GM12864 (cell line): ENCODE data around the gene IREB2.
"Not testable (repeated sequence)": the region's sequence is repeated elsewhere in the genome, so short reads cannot be mapped to it uniquely, and the experiment has no call there.

Experiments
- DNase-seq: peaks from one replicate; pipeline ENCODE4 v3.0.0-alpha.2; 2011; ENCODE audit warnings: low read depth
- H3K4me3 ChIP-seq: 2 replicates; pipeline ENCODE4 v1.5.1; 2011; ENCODE audit warnings: mild to moderate bottlenecking, low read depth, low read length, control low read depth
- TF ChIP-seq, protein P1 (sequence below): IDR thresholded peaks from 2 replicates; pipeline ENCODE4 v1.5.1; 2011; ENCODE audit warnings: low read depth, mild to moderate bottlenecking, moderate library complexity, low read length, control low read depth, inconsistent platforms; ENCODE audit errors: missing control alignments

IREB2 gene

DNA sequence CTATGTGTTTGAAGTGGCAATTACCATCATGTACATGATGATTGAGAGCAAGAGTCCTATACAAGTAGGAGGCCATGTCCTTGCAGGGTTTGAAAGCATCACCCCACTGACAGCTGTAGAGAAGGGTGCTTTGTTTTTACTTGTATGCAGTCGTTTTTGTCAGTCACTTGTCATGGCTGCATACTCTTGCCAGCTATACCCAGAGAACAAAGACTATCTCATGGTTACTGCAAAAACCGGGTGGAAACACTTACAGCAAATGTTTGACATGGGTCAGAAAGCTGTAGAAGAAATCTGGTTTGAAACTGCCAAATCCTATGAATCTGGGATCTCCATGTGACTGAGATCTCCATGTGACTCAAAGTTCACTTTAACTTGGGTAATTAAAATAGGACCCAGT is 95.3 kb downstream of the IREB2 start:
- TF ChIP-seq, protein P1, sequence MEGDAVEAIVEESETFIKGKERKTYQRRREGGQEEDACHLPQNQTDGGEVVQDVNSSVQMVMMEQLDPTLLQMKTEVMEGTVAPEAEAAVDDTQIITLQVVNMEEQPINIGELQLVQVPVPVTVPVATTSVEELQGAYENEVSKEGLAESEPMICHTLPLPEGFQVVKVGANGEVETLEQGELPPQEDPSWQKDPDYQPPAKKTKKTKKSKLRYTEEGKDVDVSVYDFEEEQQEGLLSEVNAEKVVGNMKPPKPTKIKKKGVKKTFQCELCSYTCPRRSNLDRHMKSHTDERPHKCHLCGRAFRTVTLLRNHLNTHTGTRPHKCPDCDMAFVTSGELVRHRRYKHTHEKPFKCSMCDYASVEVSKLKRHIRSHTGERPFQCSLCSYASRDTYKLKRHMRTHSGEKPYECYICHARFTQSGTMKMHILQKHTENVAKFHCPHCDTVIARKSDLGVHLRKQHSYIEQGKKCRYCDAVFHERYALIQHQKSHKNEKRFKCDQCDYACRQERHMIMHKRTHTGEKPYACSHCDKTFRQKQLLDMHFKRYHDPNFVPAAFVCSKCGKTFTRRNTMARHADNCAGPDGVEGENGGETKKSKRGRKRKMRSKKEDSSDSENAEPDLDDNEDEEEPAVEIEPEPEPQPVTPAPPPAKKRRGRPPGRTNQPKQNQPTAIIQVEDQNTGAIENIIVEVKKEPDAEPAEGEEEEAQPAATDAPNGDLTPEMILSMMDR: no peak
- no peak overlapping the region for H3K4me3 ChIP-seq
- no peak for DNase-seq

DNA sequence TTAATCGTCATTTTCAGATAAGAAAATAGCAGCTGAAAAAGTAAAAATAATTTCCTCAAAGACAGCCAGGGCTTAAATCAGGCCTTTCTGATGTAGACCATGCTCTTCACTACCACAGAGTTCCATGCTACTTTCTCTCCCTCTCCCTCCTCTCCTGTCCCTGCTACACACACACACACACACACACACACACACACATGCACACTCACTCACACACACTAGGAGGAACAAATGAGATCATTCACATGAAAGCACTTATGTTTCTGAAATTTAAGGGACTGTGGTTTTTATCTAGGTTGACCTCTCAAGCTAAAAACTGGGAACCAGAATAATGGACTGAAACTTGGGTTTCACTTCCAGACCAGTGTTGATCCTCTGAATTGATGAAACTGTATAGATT is 98.1 kb downstream of the IREB2 start:
- DNase-seq: no peak
- no peak overlapping the region for H3K4me3 ChIP-seq
- TF ChIP-seq, protein P1: no peak

DNA sequence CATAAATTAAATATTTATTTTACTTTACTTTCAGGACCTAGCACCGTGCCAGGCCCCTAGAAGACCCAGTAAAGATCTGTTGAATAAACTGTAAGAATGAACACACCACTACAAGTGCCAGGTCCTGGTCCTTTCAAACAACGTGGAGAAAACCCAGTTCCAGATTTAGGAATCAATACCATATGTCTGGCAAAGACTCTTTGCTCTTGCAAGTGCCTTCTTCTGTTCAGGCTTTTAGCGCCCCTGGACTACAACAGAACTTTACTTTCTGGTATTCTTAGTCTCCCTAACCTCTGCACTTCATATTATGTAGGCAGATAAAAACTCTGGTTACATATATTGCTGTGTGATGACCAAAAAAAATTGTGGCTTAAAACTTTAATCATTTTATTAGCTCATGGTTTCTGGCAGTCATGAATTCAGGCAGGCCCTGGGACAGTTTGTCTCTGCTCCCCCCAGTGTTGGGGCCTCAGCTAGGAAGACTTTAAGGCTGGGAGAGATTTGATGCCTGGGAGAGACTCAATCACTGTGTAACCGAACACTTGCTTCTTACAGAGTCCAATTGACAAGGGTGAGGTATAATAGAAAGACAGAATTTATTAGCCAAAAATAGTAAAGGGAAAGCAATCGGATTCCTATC is 99.4 kb downstream of the IREB2 start:
- DNase-seq: no peak
- TF ChIP-seq, protein P1: no peak
- no peak overlapping the region for H3K4me3 ChIP-seq

DNA sequence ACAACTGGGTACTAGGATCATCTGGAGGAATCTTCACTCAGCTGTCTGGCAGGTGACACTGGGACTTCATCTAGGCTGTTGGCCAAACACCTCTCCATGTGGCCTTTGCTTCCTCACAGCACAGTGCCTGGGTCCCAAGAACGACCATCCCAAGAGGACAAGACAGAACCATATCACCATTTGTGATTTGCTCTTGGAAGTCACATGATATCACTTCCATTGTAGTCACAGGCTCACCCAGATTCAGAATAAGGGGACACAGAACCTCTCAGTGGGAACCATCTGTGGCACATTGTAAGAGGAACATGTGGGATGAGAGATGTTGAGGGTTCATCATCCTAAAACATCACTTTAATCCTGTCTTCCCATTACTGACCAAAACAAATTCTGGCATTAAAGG is 100.3 kb downstream of the IREB2 start:
- DNase-seq: no peak

DNA sequence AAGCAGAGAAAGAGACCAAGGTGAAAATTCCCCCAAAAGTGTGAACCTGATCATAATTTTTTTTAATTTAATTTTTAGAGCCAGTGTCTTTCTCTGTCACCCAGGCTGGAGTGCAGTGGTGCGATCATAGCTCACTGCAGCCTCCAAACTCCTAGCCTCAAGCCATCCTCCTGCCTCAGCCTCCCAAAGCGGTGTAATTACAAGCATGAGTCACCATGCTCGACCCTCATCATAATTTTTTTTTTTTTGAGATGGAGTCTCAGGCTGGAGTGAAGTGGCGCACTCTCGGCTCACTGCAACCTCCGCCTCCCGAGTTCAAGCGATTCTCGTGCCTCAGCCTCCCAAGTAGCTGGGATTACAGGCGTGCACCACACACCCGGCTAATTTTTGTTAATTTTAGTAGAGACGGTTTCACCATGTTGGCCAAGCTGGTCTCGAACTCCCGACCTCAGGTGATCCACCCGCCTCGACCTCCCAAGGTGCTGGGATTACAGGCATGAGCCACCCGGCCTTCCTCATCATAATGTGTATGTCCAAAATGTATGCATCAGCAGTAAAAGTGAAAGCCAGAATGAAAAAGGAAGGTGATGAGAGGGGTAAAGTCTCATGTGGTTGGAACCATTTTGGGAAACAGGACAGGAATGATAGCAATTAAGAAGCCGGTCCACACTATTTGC is 101.6 kb downstream of the IREB2 start:
- DNase-seq: not testable (repeated sequence)

More for the DNA sequence above, 100.3 kb downstream of the IREB2 start:
- H3K4me3 ChIP-seq: no peak overlapping the region
- TF ChIP-seq, protein P1: no peak

DNA sequence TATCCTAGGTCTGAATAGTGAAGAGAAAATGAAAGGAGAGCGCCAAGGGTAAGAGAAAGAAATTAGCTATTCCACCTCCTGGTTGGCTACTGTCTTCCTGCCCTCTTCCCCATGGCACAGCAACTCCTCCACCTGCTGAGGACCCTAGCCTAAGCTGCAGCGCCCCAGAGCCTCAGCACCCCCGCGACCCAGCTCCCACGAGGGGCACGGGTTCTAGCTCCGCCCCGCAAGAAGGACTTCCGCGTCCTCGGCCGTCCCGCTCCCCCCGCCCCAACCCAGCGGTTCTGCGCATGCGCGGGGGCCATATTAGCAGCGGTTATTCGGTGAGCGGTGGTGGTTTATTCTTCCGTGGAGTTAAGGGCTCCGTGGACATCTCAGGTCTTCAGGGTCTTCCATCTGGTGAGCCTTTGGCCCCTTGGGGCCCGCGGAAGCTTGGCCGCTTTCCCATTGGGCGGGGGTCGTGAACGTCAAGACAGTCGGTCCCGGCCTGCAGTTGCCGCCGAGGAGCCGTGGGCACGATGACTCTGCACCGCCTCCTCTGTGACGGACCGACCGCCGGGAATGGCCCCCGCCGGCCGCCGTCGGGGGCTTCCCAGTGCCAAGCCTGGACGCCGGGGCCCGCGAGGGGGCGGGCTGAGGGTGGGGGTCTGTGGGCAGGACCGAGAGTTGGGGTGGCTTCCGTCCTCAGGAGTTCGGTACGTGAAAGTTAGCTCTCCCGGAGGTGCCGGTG is 102.3 kb downstream of the IREB2 start, which contains the start of gene PSMA4:
Gene PSMA4 (plus strand): TSS at position 304 of the 730 bp plus-strand sequence. CDS start 1,484 bp downstream, outside the sequence.
- peak within 1 kb of the TSS; percentile 95 for H3K4me3 ChIP-seq
- DNase-seq: peak; percentile 69
- TF ChIP-seq, protein P1: no peak

More for the DNA sequence above, 101.6 kb downstream of the IREB2 start:
- peak overlapping the region; percentile 95 for H3K4me3 ChIP-seq

DNA sequence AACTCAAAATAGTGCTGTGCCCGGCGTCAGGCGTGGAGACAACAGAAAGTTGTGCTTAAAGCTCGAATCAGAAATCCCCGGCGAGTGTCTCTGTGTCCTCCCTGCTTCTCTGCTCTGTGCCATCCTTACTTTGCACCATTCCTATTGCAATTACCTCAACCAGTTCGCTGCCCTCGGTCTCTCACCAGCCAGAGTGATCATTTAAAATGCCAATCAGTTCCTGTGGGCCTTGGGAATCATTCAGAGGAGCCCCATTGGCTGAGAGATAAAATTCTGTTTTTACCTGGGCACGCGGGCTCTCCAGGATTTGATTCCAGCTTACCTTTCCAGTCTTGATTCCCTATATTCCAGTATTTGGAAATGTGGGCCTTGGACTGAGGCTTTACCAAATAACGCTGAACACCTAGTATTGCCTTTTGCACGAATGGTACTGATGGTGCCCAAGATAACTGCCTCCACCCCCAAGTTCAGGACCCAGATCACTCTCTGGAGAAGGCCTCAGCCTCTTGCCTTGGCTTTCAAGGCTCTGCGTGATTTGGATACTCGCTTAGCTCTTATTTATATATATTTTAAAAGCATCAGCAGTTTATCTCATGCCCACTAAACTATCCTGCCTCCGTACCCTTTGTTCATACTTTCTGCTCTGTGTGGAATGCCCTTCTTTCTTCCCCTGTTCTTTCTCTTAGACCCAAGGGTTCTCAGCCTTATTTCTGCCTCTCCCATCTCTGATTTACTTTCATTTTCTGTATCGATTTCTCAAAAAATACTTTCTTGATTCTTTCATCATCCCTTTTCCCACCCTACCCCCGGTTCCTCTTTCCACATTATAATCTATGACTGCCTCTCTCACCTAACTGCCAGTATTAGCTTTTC is 103.1 kb downstream of the IREB2 start:
- TF ChIP-seq, protein P1: no peak
- peak overlapping the region; percentile 95 for H3K4me3 ChIP-seq
- DNase-seq: no peak
